ENCODE results near the gene SCIN.
A peak's percentile ranks its signal among the peaks of the same experiment; 100 is the strongest.
"Not testable (repeated sequence)": the region's sequence is repeated elsewhere in the genome, so short reads cannot be mapped to it uniquely, and the experiment has no call there.

SCIN gene

GRCh38 chr7:12549106-12549505 is 21.4 kb upstream of the SCIN start:
- Histone ChIP-seq H3K4me3 (ENCODE audit: low read depth, low read length) (no peak overlapping the region), H3K9me3 (ENCODE audit: control insufficient read depth, insufficient read depth, low read length) (no peaks in the 10 kb centered on the region), H3K4me1 (ENCODE audit: control insufficient read depth, insufficient read depth, low read length) (no peaks in the 10 kb centered on the region)

DNA sequence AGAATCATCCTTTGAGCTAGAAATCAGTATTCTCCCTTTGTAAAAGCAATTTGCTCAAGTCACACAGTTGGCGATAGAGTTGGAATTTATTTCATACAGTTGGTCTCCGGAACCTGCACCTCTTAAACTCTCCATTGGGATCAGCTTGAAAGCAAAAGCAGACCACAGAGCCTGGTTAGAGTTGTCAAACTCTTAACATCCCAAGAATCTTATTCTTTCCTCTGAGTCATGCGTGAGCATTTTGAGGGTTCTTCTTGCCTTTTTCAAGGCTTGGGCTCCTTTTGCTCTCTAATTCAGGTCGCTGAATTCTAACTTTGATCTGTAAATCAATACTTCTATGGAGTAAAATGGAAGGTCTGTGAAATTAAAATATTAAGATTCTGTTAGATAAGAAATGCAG is 19.6 kb upstream of the SCIN start:
- H3K27ac ChIP-seq (ENCODE audit: low read depth, low read length) = no peak overlapping the region
- no peaks in the 10 kb centered on the region for H3K27me3 ChIP-seq (ENCODE audit: control insufficient read depth, insufficient read depth, low read length)
- no peak overlapping the region for H3K4me3 ChIP-seq (ENCODE audit: low read depth, low read length)
- H3K9ac ChIP-seq (ENCODE audit: low read depth, low read length) = no peak overlapping the region
- no peaks in the 10 kb centered on the region for H3K9me3 ChIP-seq (ENCODE audit: control insufficient read depth, insufficient read depth, low read length)
- no peaks in the 10 kb centered on the region for H3K4me1 ChIP-seq (ENCODE audit: control insufficient read depth, insufficient read depth, low read length)
- no peaks in the 10 kb centered on the region for H3K36me3 ChIP-seq (ENCODE audit: control insufficient read depth, insufficient read depth, low read length)

More at GRCh38 chr7:12549106-12549505, 21.4 kb upstream of the SCIN start:
- Histone ChIP-seq H3K27ac (ENCODE audit: low read depth, low read length) (no peak overlapping the region), H3K9ac (ENCODE audit: low read depth, low read length) (no peak overlapping the region), H3K27me3 (ENCODE audit: control insufficient read depth, insufficient read depth, low read length) (no peaks in the 10 kb centered on the region), H3K36me3 (ENCODE audit: control insufficient read depth, insufficient read depth, low read length) (no peaks in the 10 kb centered on the region)

- Histone ChIP-seq H3K4me3 (ENCODE audit: low read depth, low read length) (no peak overlapping the region), H3K27me3 (ENCODE audit: control insufficient read depth, insufficient read depth, low read length) (no peaks in the 10 kb centered on the region), H3K27ac (ENCODE audit: low read depth, low read length) (no peak overlapping the region), H3K4me1 (ENCODE audit: control insufficient read depth, insufficient read depth, low read length) (peaks cover 6% of the 10 kb centered on the region; the same call in 1 of the 2 replicates), H3K9ac (ENCODE audit: low read depth, low read length) (no peak overlapping the region), H3K9me3 (ENCODE audit: control insufficient read depth, insufficient read depth, low read length) (no peaks in the 10 kb centered on the region; the same call in 1 of the 2 replicates), H3K36me3 (ENCODE audit: control insufficient read depth, insufficient read depth, low read length) (no peaks in the 10 kb centered on the region)
Observed at GRCh38 chr7:12552876-12553275, 17.6 kb upstream of the SCIN start.

DNA sequence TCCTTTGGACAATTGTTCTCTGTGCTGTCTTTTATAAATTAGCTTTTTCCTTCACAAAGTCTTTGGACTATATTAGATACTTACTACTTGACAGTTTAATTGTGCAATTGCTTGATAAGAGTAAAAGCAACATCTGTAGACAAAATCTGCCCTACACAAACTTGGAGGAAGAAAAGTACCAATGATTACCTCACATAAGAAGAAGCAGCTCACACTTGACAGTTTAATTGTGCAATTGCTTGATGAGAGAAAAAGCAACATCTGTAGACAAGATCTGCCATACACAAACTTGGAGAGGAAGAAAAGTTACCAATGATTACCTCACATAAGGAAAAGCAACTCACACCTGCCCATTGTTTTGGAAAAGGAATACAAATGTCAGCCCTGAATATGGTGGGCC is 17.1 kb upstream of the SCIN start:
- H3K27ac ChIP-seq (ENCODE audit: low read depth, low read length) = no peak overlapping the region
- H3K4me3 ChIP-seq (ENCODE audit: low read depth, low read length) = no peak overlapping the region
- no peaks in the 10 kb centered on the region; the same call in 1 of the 2 replicates for H3K9me3 ChIP-seq (ENCODE audit: control insufficient read depth, insufficient read depth, low read length)
- no peaks in the 10 kb centered on the region for H3K27me3 ChIP-seq (ENCODE audit: control insufficient read depth, insufficient read depth, low read length)
- H3K36me3 ChIP-seq (ENCODE audit: control insufficient read depth, insufficient read depth, low read length) = no peaks in the 10 kb centered on the region
- peaks cover 6% of the 10 kb centered on the region; the same call in 1 of the 2 replicates for H3K4me1 ChIP-seq (ENCODE audit: control insufficient read depth, insufficient read depth, low read length)
- no peak overlapping the region for H3K9ac ChIP-seq (ENCODE audit: low read depth, low read length)

GRCh38 chr7:12554351-12554750 is 16.2 kb upstream of the SCIN start:
- Histone ChIP-seq H3K4me3 (ENCODE audit: low read depth, low read length) (no peak overlapping the region), H3K9ac (ENCODE audit: low read depth, low read length) (no peak overlapping the region), H3K4me1 (ENCODE audit: control insufficient read depth, insufficient read depth, low read length) (peaks cover 6% of the 10 kb centered on the region; the same call in 1 of the 2 replicates), H3K9me3 (ENCODE audit: control insufficient read depth, insufficient read depth, low read length) (no peaks in the 10 kb centered on the region; the same call in 1 of the 2 replicates), H3K36me3 (ENCODE audit: control insufficient read depth, insufficient read depth, low read length) (no peaks in the 10 kb centered on the region), H3K27me3 (ENCODE audit: control insufficient read depth, insufficient read depth, low read length) (no peaks in the 10 kb centered on the region), H3K27ac (ENCODE audit: low read depth, low read length) (no peak overlapping the region)

DNA sequence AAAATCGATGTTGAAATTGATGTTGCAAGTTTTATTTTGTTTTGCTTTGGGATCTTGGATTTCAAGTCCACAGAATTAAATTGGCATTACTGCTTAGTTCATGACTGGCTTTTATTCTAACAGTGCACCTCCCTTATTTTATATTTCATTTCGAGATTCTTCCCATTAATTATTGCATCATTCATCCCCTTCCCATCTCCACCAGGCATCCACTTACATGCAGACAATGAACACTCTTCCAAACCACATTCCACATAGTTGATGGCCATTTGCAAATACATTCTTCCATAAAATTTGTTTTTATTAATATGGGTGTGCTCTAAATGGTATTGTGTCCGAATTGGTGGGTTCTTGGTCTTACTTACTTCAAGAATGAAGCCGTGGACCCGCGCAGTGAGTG is 15.6 kb upstream of the SCIN start:
- H3K9ac ChIP-seq (ENCODE audit: low read depth, low read length) = no peak overlapping the region
- H3K4me3 ChIP-seq (ENCODE audit: low read depth, low read length) = no peak overlapping the region
- H3K4me1 ChIP-seq (ENCODE audit: control insufficient read depth, insufficient read depth, low read length) = peaks cover 6% of the 10 kb centered on the region; the same call in 1 of the 2 replicates
- no peaks in the 10 kb centered on the region; the same call in 1 of the 2 replicates for H3K9me3 ChIP-seq (ENCODE audit: control insufficient read depth, insufficient read depth, low read length)
- no peak overlapping the region for H3K27ac ChIP-seq (ENCODE audit: low read depth, low read length)
- no peaks in the 10 kb centered on the region for H3K27me3 ChIP-seq (ENCODE audit: control insufficient read depth, insufficient read depth, low read length)
- H3K36me3 ChIP-seq (ENCODE audit: control insufficient read depth, insufficient read depth, low read length) = no peaks in the 10 kb centered on the region

DNA sequence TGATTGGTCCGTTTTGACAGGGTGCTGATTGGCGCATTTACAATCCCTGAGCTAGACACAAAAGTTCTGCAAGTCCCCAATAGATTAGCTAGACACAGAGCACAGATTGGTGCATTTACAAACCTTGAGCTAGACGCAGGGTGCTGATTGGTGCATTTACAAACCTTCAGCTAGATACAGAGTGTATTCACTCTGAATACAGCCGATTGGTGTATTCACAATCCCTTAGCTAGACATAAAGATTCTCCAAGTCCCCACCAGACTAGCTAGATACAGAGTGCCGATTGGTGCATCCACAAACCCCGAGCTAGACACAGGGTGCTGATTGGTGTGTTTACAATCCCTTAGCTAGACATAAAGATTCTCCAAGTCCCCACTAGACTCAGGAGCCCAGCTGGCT is 14.8 kb upstream of the SCIN start:
- not testable (repeated sequence) for H3K4me1 ChIP-seq (ENCODE audit: control insufficient read depth, insufficient read depth, low read length); H3K4me3 ChIP-seq (ENCODE audit: low read depth, low read length); H3K36me3 ChIP-seq (ENCODE audit: control insufficient read depth, insufficient read depth, low read length); H3K9me3 ChIP-seq (ENCODE audit: control insufficient read depth, insufficient read depth, low read length); H3K27ac ChIP-seq (ENCODE audit: low read depth, low read length); H3K27me3 ChIP-seq (ENCODE audit: control insufficient read depth, insufficient read depth, low read length); H3K9ac ChIP-seq (ENCODE audit: low read depth, low read length)

DNA sequence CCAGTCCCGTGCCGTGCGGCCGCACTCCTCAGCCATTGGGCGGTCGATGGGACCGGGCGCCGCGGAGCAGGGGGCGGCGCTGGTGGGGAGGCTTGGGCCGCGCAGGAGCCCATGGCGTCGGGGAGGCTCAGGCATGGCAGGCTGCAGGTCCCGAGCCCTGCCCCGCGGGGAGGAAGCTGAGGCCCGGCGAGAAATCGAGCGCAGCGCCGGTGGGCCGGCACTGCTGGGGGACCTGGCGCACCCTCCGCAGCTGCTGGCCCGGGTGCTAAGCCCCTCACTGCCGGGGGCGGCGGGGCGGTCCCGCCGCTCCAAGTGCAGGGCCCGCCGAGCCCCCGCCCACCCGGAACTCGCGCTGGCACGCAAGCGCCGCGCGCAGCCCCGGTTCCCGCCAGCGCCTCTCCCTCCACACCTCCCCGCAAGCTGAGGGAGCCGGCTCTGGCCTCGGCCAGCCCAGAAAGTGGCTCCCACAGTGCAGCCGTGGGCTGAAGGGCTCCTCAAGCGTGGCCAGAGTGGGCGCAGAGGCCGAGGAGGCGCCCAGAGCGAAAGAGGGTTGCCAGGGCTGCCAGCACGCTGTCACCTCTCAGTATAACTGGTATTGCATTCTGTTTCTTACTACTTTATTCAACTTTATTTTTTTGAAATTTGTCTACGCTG is 14.3 kb upstream of the SCIN start:
- not testable (repeated sequence) for H3K9me3 ChIP-seq (ENCODE audit: control insufficient read depth, insufficient read depth, low read length); H3K4me1 ChIP-seq (ENCODE audit: control insufficient read depth, insufficient read depth, low read length); H3K27me3 ChIP-seq (ENCODE audit: control insufficient read depth, insufficient read depth, low read length); H3K9ac ChIP-seq (ENCODE audit: low read depth, low read length); H3K27ac ChIP-seq (ENCODE audit: low read depth, low read length); H3K36me3 ChIP-seq (ENCODE audit: control insufficient read depth, insufficient read depth, low read length)
- peak overlapping the region; percentile 7; the same call in 1 of the 2 replicates for H3K4me3 ChIP-seq (ENCODE audit: low read depth, low read length)

GRCh38 chr7:12557282-12557681 is 13.2 kb upstream of the SCIN start:
- Histone ChIP-seq H3K4me1 (ENCODE audit: control insufficient read depth, insufficient read depth, low read length) (peaks cover 6% of the 10 kb centered on the region; the same call in 1 of the 2 replicates), H3K4me3 (ENCODE audit: low read depth, low read length) (no peak overlapping the region), H3K27ac (ENCODE audit: low read depth, low read length) (no peak overlapping the region), H3K9me3 (ENCODE audit: control insufficient read depth, insufficient read depth, low read length) (no peaks in the 10 kb centered on the region; the same call in 1 of the 2 replicates), H3K27me3 (ENCODE audit: control insufficient read depth, insufficient read depth, low read length) (no peaks in the 10 kb centered on the region), H3K36me3 (ENCODE audit: control insufficient read depth, insufficient read depth, low read length) (no peaks in the 10 kb centered on the region), H3K9ac (ENCODE audit: low read depth, low read length) (no peak overlapping the region)

DNA sequence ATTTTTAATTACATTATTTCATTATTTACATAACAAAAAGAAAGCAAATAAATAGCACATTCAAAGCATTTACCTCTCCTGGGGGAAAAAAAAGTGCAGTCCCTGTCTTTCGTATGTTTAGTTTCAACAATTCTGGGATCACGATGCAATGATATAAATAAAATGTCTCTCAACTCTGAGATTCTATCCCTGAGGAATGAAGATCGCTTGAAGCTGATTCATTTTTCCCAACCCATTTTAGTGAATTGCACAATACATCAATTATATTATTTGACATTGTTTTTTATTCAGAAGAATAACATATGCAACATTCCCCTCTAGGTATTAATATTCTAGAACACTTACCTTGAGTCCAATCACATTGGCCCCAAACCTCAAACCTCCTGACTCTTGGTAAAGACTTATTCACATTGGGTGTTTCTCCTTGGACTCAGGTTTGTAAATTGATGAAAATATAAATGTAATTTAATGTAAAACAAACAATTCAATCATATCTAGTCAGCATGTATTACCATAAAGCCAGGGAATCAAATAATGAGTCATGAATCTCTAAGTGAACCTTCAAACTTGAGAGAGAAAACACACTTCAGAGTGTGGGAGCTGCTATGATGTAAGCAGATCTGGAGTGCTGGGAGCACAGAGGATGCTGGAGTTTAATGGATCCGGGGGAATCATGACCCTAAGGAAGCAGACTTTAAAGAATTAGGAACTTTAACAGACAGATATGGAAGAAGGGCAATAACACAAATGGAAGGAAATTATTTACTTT is 5.3 kb upstream of the SCIN start:
- H3K9ac ChIP-seq (ENCODE audit: low read depth, low read length) = no peak overlapping the region
- H3K4me3 ChIP-seq (ENCODE audit: low read depth, low read length) = no peak overlapping the region
- no peaks in the 10 kb centered on the region for H3K36me3 ChIP-seq (ENCODE audit: control insufficient read depth, insufficient read depth, low read length)

GRCh38 chr7:12565873-12566272 is 4.6 kb upstream of the SCIN start:
- Histone ChIP-seq H3K27ac (ENCODE audit: low read depth, low read length) (no peak overlapping the region), H3K4me1 (ENCODE audit: control insufficient read depth, insufficient read depth, low read length) (peaks cover 12% of the 10 kb centered on the region; the same call in 1 of the 2 replicates), H3K9me3 (ENCODE audit: control insufficient read depth, insufficient read depth, low read length) (no peaks in the 10 kb centered on the region), H3K4me3 (ENCODE audit: low read depth, low read length) (no peak overlapping the region), H3K27me3 (ENCODE audit: control insufficient read depth, insufficient read depth, low read length) (peaks cover 24% of the 10 kb centered on the region), H3K36me3 (ENCODE audit: control insufficient read depth, insufficient read depth, low read length) (no peaks in the 10 kb centered on the region), H3K9ac (ENCODE audit: low read depth, low read length) (no peak overlapping the region)

More for the DNA sequence above, 5.3 kb upstream of the SCIN start:
- H3K27ac ChIP-seq (ENCODE audit: low read depth, low read length) = no peak overlapping the region
- H3K9me3 ChIP-seq (ENCODE audit: control insufficient read depth, insufficient read depth, low read length) = no peaks in the 10 kb centered on the region
- H3K4me1 ChIP-seq (ENCODE audit: control insufficient read depth, insufficient read depth, low read length) = peaks cover 12% of the 10 kb centered on the region; the same call in 1 of the 2 replicates
- peaks cover 17% of the 10 kb centered on the region for H3K27me3 ChIP-seq (ENCODE audit: control insufficient read depth, insufficient read depth, low read length)
